H1 (cell line): ENCODE measurements around the gene KRTAP3-1. TPM values are rescaled to one million over a fixed set of nuclear protein-coding genes. Genes with fewer than 3 reads are reported as not detected.
"Not testable (repeated sequence)": the region's sequence is repeated elsewhere in the genome, so short reads cannot be mapped to it uniquely, and the experiment has no call there.

Experiments
- CTCF ChIA-PET: fragments of 300-600 bp; sonication (Branson Sonifier 250); formaldehyde crosslinking; loops from one replicate; lab custom pipeline; 2021; ENCODE audit not compliant: partially characterized antibody; lab: Charles Lee
- POLR2A ChIA-PET: fragments of 300-600 bp; sonication (Branson Sonifier 250); formaldehyde crosslinking; loops from one replicate; lab custom pipeline; 2021; ENCODE audit warnings: inconsistent platforms; ENCODE audit not compliant: partially characterized antibody; lab: Charles Lee
- DNase-seq, 2 experiments: peaks; one replicate each; pipeline versions ENCODE4 v3.0.0 to v3.0.0-alpha.2; 2010 to 2022; ENCODE audit warnings: low spot score in 2 of 2, low read depth in 1 of 2, mixed read lengths in 1 of 2
- FAIRE-seq: peaks from 2 replicates; lab custom pipeline; 2011; peaks lifted over from hg19 to GRCh38; lab: Jason Lieb, UNC
- H2AFZ ChIP-seq: 2 replicates; pipeline ENCODE4 v1.8.1; 2012; ENCODE audit warnings: low read length, inconsistent platforms
- H2AK5ac ChIP-seq: 2 replicates; pipeline ENCODE4 v1.6.1; 2013; ENCODE audit warnings: low read depth, low read length
- H2BK120ac ChIP-seq: replicated peaks from 2 replicates; pipeline ENCODE3; 2013; ENCODE audit warnings: low read depth, low read length, inconsistent platforms
- H2BK12ac ChIP-seq: 2 replicates; pipeline ENCODE4 v1.6.1; 2013; ENCODE audit warnings: low read depth, low read length
- H2BK15ac ChIP-seq: 2 replicates; pipeline ENCODE4 v1.6.1; 2013; ENCODE audit warnings: low read length
- H2BK20ac ChIP-seq: 2 replicates; pipeline ENCODE4 v1.6.1; 2013; ENCODE audit warnings: low read length
- H2BK5ac ChIP-seq: 2 replicates; pipeline ENCODE4 v1.6.1; 2013; ENCODE audit warnings: low read depth, low read length
- H3K14ac ChIP-seq: 2 replicates; pipeline ENCODE4 v1.6.1; 2013; ENCODE audit warnings: inconsistent platforms; ENCODE audit not compliant: insufficient read length
- H3K18ac ChIP-seq: 2 replicates; pipeline ENCODE4 v1.6.1; 2013; ENCODE audit warnings: low read length; ENCODE audit errors: extremely low read depth
- H3K23ac ChIP-seq: 2 replicates; pipeline ENCODE4 v1.6.1; 2013; ENCODE audit warnings: inconsistent platforms; ENCODE audit not compliant: insufficient read length
- H3K23me2 ChIP-seq: 2 replicates; pipeline ENCODE4 v1.6.1; 2013; ENCODE audit warnings: low read depth, low read length
- H3K27ac ChIP-seq: 2 replicates; pipeline ENCODE4 v1.6.1; 2011; ENCODE audit warnings: low read depth, low read length, inconsistent platforms
- H3K27me3 ChIP-seq, 4 experiments: replicated peaks in 1 of 4; 1 replicate in 1 of 4; 2 replicates in 3 of 4; pipeline versions ENCODE4 v1.6.1 to v1.8.1; 2011 to 2013; ENCODE audit warnings: low read length in 3 of 4, mild to moderate bottlenecking in 3 of 4, inconsistent platforms in 2 of 4, mixed read lengths in 2 of 4, moderate library complexity in 1 of 4; ENCODE audit not compliant: control insufficient read depth in 3 of 4, insufficient read depth in 3 of 4; ENCODE audit errors: extremely low read depth in 1 of 4
- H3K36me3 ChIP-seq, 4 experiments: 2 replicates each; pipeline versions ENCODE4 v1.6.1 to v1.8.1; 2011 to 2013; ENCODE audit warnings: mild to moderate bottlenecking in 4 of 4, low read length in 3 of 4, moderate library complexity in 2 of 4, control low read depth in 1 of 4, inconsistent platforms in 1 of 4; ENCODE audit not compliant: insufficient read depth in 4 of 4, control insufficient read depth in 2 of 4
- H3K4ac ChIP-seq: replicated peaks from 2 replicates; pipeline ENCODE3; 2013; ENCODE audit warnings: low read length, low read depth, mixed read lengths, inconsistent platforms; ENCODE audit not compliant: insufficient read length
- H3K4me1 ChIP-seq, 4 experiments: replicated peaks in 1 of 4; 1 replicate in 1 of 4; 2 replicates in 3 of 4; pipeline versions ENCODE4 v1.6.1 to v1.8.1; 2011 to 2013; ENCODE audit warnings: low read length in 3 of 4, inconsistent platforms in 2 of 4, mixed read lengths in 1 of 4; ENCODE audit not compliant: insufficient read depth in 4 of 4, control insufficient read depth in 3 of 4
- H3K4me2 ChIP-seq, 2 experiments: 2 replicates each; pipeline versions ENCODE4 v1.6.1 to v1.8.1; 2011 to 2013; ENCODE audit warnings: low read depth in 2 of 2, low read length in 2 of 2, control low read depth in 1 of 2, inconsistent platforms in 1 of 2, mild to moderate bottlenecking in 1 of 2; ENCODE audit not compliant: insufficient read depth in 1 of 2
- H3K4me3 ChIP-seq, 4 experiments: fragments of 200-600, 300-600 bp in 1 of 4; sonication (generic), shearing (Covaris generic), sonication (Bioruptor Twin) in 1 of 4; 2 replicates each; pipeline versions ENCODE4 v1.5.1 to v1.8.1; 2011 to 2016; ENCODE audit warnings: low read length in 4 of 4, low read depth in 3 of 4, control low read depth in 2 of 4, inconsistent platforms in 2 of 4, mild to moderate bottlenecking in 2 of 4, mixed read lengths in 1 of 4, moderate library complexity in 1 of 4; ENCODE audit not compliant: insufficient read depth in 2 of 4; ENCODE audit errors: extremely low read depth in 1 of 4
- H3K56ac ChIP-seq: replicated peaks from 2 replicates; pipeline ENCODE3; 2013; ENCODE audit warnings: low read depth, mild to moderate bottlenecking, mixed read lengths, low read length, inconsistent platforms; ENCODE audit not compliant: insufficient read length
- H3K79me1 ChIP-seq: 2 replicates; pipeline ENCODE4 v1.6.1; 2013; ENCODE audit warnings: low read depth, low read length, control low read depth
- H3K79me2 ChIP-seq, 2 experiments: 2 replicates each; pipeline versions ENCODE4 v1.6.1 to v1.8.1; 2012 to 2013; ENCODE audit warnings: low read length in 2 of 2, mild to moderate bottlenecking in 2 of 2, inconsistent platforms in 1 of 2; ENCODE audit not compliant: insufficient read depth in 2 of 2, control insufficient read depth in 1 of 2
- H3K9ac ChIP-seq, 4 experiments: replicated peaks in 1 of 4; 1 replicate in 1 of 4; 2 replicates in 3 of 4; pipeline versions ENCODE4 v1.6.1 to v1.8.1; 2011 to 2013; ENCODE audit warnings: low read depth in 3 of 4, low read length in 3 of 4, control low read depth in 2 of 4, mild to moderate bottlenecking in 2 of 4, moderate library complexity in 2 of 4, inconsistent platforms in 1 of 4; ENCODE audit errors: extremely low read depth in 1 of 4
- H3K9me3 ChIP-seq, 2 experiments: 2 replicates each; pipeline versions ENCODE4 v1.6.1 to v1.8.1; 2012 to 2013; ENCODE audit warnings: mild to moderate bottlenecking in 2 of 2, moderate library complexity in 2 of 2, control low read depth in 1 of 2, inconsistent platforms in 1 of 2, low read depth in 1 of 2, low read length in 1 of 2, mixed read lengths in 1 of 2; ENCODE audit not compliant: insufficient read depth in 2 of 2
- H4K20me1 ChIP-seq, 2 experiments: replicated peaks in 1 of 2; 2 replicates each; pipeline versions ENCODE3 to v1.8.1; 2011 to 2013; ENCODE audit warnings: inconsistent platforms in 2 of 2, low read length in 2 of 2, mild to moderate bottlenecking in 1 of 2; ENCODE audit not compliant: insufficient read depth in 2 of 2, control insufficient read depth in 1 of 2
- H4K5ac ChIP-seq: 2 replicates; pipeline ENCODE4 v1.6.1; 2013; ENCODE audit warnings: low read length, low read depth, mixed read lengths, inconsistent platforms; ENCODE audit not compliant: insufficient read length
- H4K8ac ChIP-seq: 2 replicates; pipeline ENCODE4 v1.8.0; 2013; ENCODE audit warnings: mild to moderate bottlenecking, moderate library complexity, low read length, inconsistent platforms; ENCODE audit not compliant: insufficient read depth; ENCODE audit errors: extremely low read depth
- H4K91ac ChIP-seq: replicated peaks from 2 replicates; pipeline ENCODE3; 2013; ENCODE audit warnings: low read length, mixed read lengths, inconsistent platforms; ENCODE audit not compliant: insufficient read length
- WGBS, 2 experiments: shearing (Covaris generic) in 1 of 2; methylation state at CpG; one replicate each; pipeline versions ENCODE4 v1.1.6 to v1.1.7; 2013 to 2015; ENCODE audit warnings: low lambda C conversion rate in 2 of 2, mixed read lengths in 2 of 2, inconsistent platforms in 1 of 2, low coverage in 1 of 2, missing lambda C conversion rate in 1 of 2; ENCODE audit not compliant: insufficient replicate concordance in 2 of 2, insufficient coverage in 1 of 2, insufficient read length in 1 of 2; ENCODE audit errors: extremely low coverage in 1 of 2, missing lambda C conversion rate in 1 of 2; 5-methylcytosine and 5-hydroxymethylcytosine counted together
- polyA plus RNA-seq, 7 experiments: library from polyadenylated mRNA; depleted of rRNA in 3 of 7; stranded (reverse) in 5 of 7; unstranded in 2 of 7; fragments of >200 nt in 5 of 7; fragments of 200-250 nt in 2 of 7; gene quantifications; 1 replicate in 5 of 7; 2 replicates in 1 of 7; 4 replicates in 1 of 7; pipeline versions ENCODE4 v1.2.1 to v1.2.3, GENCODE V29; 2011 to 2013; ENCODE audit warnings: missing spikeins in 2 of 7, mixed read lengths in 2 of 7
- total RNA-seq: library from RNA; stranded (reverse); fragmentation: NEBNext Ultra II Directional; extraction: Animal tissue kit (Norgen Biotek cat#: 25700); gene quantifications from 2 replicates; pipeline ENCODE4 v1.2.1, GENCODE V29; 2021

Gene KRTAP3-1
- total and polyA plus RNA-seq, 2 of the 8 experiments (the other 6 are each of a cell fraction or from before 2014, with no cell fraction given), result not detected

- H2AFZ ChIP-seq, H3K36me3 ChIP-seq, H4K91ac ChIP-seq, H3K4ac ChIP-seq, DNase-seq, H3K4me1 ChIP-seq, H3K79me2 ChIP-seq, FAIRE-seq, H3K14ac ChIP-seq, H3K23ac ChIP-seq, H3K27ac ChIP-seq, H3K27me3 ChIP-seq, H3K9me3 ChIP-seq, H2AK5ac ChIP-seq, H3K79me1 ChIP-seq, H4K20me1 ChIP-seq, H2BK15ac ChIP-seq, H3K9ac ChIP-seq, H2BK20ac ChIP-seq, H3K4me3 ChIP-seq, H2BK12ac ChIP-seq, H2BK120ac ChIP-seq, H3K23me2 ChIP-seq, H4K5ac ChIP-seq, H3K4me2 ChIP-seq, H2BK5ac ChIP-seq, H3K18ac ChIP-seq, H3K56ac ChIP-seq: not testable (repeated sequence)
- POLR2A ChIA-PET, result interaction anchor here (0.6 kb wide), 1 partner anchor 195 kb away, joined by 5 read pairs; no protein-coding TSS in a partner anchor
- CTCF ChIA-PET, result interaction anchor here (0.5 kb wide), 1 partner anchor 12 kb away, joined by 3 read pairs; no protein-coding TSS in a partner anchor
- 83% methylated on average over 10 of the region's 33 CpGs; no CpG with 5 or more reads in 1 of the 2 experiments for WGBS, 2 experiments
- H4K8ac ChIP-seq, result 0 out of 2 replicates have a peak within 1 kb of the TSS, but pooled peaks have one; percentile 51
These were observed 38.0 kb upstream of the KRTAP3-1 start, which contains the start of gene KRTAP2-1 for GRCh38 chr17:41046735-41047465. TSS of gene KRTAP2-1 (minus strand) at chr17:41047316. CDS start at chr17:41047267, 49 bp downstream.
